ENCODE data around the gene CDKN1A.
"Not testable (repeated sequence)": the region's sequence is repeated elsewhere in the genome, so short reads cannot be mapped to it uniquely, and the experiment has no call there.

Gene CDKN1A

DNA sequence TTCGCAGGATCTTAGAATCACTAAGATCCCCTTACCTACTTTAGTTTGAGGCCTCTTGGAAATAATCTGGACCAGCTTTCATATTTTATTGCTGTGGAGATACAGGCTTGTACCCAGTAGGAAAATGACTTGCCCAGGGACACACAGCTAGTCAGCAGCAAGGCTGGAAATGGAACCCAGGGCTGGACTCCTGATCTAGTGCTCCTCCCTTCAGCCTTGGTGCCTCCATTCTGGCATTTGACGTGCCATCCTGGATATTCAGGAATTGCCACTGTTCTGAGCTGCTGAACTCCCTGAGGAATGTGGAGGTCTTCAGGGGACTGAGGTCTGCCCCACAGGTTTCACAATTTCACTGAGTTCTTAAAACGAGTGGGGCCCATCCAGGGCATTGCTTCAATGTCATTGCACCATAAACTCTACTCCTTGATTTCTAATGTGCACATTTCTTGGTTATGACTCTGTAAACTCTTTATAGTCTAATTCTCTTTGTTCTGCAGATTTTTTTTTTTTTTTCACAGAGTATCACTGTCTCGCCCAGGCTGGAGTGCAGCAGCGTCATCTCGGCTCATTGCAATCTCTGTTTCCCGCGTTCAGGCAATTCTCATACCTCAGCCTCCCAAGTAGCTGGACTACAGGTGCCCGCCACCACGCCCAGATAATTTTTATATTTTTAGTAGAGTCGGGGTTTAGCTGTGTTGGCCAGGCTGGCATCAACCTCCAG is 26.7 kb upstream of the CDKN1A start:
- Histone ChIP-seq H3K27me3 (ENCODE audit: insufficient read depth, low read depth) (no peaks in the 10 kb centered on the region), H3K4me2 (no peak overlapping the region), H3K79me2 (ENCODE audit: insufficient read depth, low read depth) (no peaks in the 10 kb centered on the region), H3K9ac (no peak overlapping the region), H3K27ac (no peak overlapping the region), H4K20me1 (ENCODE audit: insufficient read depth) (no peaks in the 10 kb centered on the region), H3K36me3 (ENCODE audit: insufficient read depth) (no peaks in the 10 kb centered on the region), H3K4me1 (ENCODE audit: low read depth, poor library complexity, severe bottlenecking) (no peaks in the 10 kb centered on the region), H2AFZ (ENCODE audit: low read depth) (no peak overlapping the region), H3K4me3 (IDR thresholded peaks at IDR 0.05; ENCODE audit: insufficient read depth, low read depth, low read length) (no peak overlapping the region)
- TF ChIP-seq, protein P1, sequence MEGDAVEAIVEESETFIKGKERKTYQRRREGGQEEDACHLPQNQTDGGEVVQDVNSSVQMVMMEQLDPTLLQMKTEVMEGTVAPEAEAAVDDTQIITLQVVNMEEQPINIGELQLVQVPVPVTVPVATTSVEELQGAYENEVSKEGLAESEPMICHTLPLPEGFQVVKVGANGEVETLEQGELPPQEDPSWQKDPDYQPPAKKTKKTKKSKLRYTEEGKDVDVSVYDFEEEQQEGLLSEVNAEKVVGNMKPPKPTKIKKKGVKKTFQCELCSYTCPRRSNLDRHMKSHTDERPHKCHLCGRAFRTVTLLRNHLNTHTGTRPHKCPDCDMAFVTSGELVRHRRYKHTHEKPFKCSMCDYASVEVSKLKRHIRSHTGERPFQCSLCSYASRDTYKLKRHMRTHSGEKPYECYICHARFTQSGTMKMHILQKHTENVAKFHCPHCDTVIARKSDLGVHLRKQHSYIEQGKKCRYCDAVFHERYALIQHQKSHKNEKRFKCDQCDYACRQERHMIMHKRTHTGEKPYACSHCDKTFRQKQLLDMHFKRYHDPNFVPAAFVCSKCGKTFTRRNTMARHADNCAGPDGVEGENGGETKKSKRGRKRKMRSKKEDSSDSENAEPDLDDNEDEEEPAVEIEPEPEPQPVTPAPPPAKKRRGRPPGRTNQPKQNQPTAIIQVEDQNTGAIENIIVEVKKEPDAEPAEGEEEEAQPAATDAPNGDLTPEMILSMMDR (conservative IDR thresholded peaks at IDR 0.05; ENCODE audit: low read depth, low read length), result no peak

DNA sequence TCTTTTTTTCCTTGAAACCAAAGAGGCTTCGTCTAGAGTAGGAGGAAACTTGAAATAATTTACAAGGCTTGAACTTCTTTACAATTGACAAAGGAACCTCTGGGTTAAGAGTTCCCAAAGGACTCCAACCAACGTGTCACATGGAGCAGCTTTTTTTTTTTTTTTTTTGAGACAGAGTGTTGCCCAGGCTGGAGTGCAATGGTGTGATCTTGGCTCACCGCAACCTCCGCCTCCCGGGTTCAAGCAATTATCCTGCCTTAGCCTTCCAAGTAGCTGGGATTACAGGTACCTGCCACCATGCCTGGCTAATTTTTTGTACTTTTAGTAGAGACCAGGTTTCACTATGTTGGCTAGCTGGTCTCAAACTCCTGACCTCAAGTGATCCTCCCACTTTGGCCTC is 24.0 kb upstream of the CDKN1A start:
- H4K20me1 ChIP-seq (ENCODE audit: insufficient read depth); H3K4me3 ChIP-seq (IDR thresholded peaks at IDR 0.05; ENCODE audit: insufficient read depth, low read depth, low read length); H3K4me1 ChIP-seq (ENCODE audit: low read depth, poor library complexity, severe bottlenecking); H3K27ac ChIP-seq; H2AFZ ChIP-seq (ENCODE audit: low read depth); H3K4me2 ChIP-seq; H3K36me3 ChIP-seq (ENCODE audit: insufficient read depth); H3K9ac ChIP-seq; H3K27me3 ChIP-seq (ENCODE audit: insufficient read depth, low read depth); H3K79me2 ChIP-seq (ENCODE audit: insufficient read depth, low read depth): not testable (repeated sequence)

DNA sequence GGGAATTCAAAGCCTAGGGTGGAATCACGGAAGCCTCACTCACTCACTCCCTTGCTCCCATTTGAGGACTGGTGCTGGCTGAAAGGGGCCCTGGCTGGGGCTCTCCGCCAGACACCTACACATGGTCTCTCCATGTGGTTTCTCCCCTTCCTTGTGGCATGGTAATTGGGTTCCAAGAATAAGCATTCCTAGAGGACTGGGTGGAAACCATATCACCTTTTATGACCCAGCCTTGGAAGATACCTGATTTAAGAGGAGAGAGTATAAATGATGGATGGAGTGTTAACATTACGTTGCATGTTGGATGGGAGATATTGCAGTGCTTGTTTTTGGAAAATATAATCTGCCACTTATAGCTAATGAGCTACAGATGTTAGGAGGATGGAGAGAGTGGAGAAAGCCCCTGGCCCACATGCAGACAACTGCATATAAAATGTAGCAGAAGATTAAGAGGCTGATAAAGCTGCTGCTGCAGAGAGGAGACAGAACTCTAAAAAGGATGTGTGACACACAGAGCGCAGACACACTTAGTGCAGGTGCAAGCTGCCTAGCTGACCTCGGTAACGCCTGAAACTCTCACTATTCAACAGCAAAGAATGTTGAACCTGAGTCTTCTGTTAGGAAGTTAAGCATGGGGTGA is 23.3 kb upstream of the CDKN1A start:
- H3K4me1 ChIP-seq (ENCODE audit: low read depth, poor library complexity, severe bottlenecking), result no peaks in the 10 kb centered on the region

DNA sequence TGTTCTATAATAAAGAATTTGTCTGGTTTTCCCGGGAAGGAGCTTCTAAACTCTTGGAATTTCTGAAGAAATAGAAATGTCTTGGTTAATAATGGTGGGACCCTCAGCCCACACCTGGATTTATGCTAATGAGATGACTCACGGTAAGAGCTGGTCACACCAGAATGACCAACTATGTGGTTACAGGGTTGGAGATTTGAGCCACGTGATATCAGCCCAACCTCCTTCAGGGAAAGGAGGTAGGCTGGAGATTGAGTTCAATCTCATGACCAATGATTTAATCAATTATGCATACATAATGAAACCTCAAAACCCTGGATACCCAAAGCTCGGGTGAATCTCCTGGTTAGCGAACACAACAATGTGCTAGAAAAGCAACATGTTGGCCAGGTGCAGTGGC is 22.1 kb upstream of the CDKN1A start:
- Histone ChIP-seq H2AFZ (ENCODE audit: low read depth) (no peak overlapping the region), H3K36me3 (ENCODE audit: insufficient read depth) (no peaks in the 10 kb centered on the region), H3K4me2 (no peak overlapping the region), H3K79me2 (ENCODE audit: insufficient read depth, low read depth) (no peaks in the 10 kb centered on the region), H3K27me3 (ENCODE audit: insufficient read depth, low read depth) (no peaks in the 10 kb centered on the region), H3K4me1 (ENCODE audit: low read depth, poor library complexity, severe bottlenecking) (no peaks in the 10 kb centered on the region), H3K4me3 (IDR thresholded peaks at IDR 0.05; ENCODE audit: insufficient read depth, low read depth, low read length) (no peak overlapping the region), H3K9ac (no peak overlapping the region), H3K27ac (no peak overlapping the region), H4K20me1 (ENCODE audit: insufficient read depth) (no peaks in the 10 kb centered on the region)
- TF ChIP-seq, protein P1 (conservative IDR thresholded peaks at IDR 0.05; ENCODE audit: low read depth, low read length), result no peak

More for the DNA sequence above, 23.3 kb upstream of the CDKN1A start:
- Histone ChIP-seq H4K20me1 (ENCODE audit: insufficient read depth) (no peaks in the 10 kb centered on the region), H3K4me3 (IDR thresholded peaks at IDR 0.05; ENCODE audit: insufficient read depth, low read depth, low read length) (no peak overlapping the region), H3K9ac (no peak overlapping the region), H3K79me2 (ENCODE audit: insufficient read depth, low read depth) (no peaks in the 10 kb centered on the region), H3K4me2 (no peak overlapping the region), H2AFZ (ENCODE audit: low read depth) (no peak overlapping the region), H3K27me3 (ENCODE audit: insufficient read depth, low read depth) (no peaks in the 10 kb centered on the region), H3K36me3 (ENCODE audit: insufficient read depth) (no peaks in the 10 kb centered on the region), H3K27ac (no peak overlapping the region)
- TF ChIP-seq, protein P1 (conservative IDR thresholded peaks at IDR 0.05; ENCODE audit: low read depth, low read length), result no peak

DNA sequence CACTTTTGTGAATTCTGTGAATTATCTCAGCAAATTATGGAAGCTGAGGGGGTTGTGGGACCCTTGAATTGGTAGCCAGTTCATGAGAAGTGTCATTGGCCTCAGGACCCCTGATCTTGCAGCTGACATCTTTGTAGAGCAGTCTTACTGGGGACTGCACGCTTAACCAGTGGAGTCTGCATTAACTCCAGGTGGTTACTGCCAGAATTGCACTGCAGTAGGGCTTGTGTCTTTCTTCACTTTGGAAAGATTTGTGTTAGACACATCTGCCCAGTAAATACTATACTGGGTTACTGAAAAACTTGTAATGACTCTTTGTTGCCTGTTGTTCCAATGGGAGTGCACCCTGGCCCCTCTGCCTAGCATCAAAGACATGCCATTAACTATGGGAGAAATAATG is 21.2 kb upstream of the CDKN1A start:
- TF ChIP-seq, protein P1 (conservative IDR thresholded peaks at IDR 0.05; ENCODE audit: low read depth, low read length), result no peak
- Histone ChIP-seq H3K79me2 (ENCODE audit: insufficient read depth, low read depth) (no peaks in the 10 kb centered on the region), H3K9ac (no peak overlapping the region), H3K4me3 (IDR thresholded peaks at IDR 0.05; ENCODE audit: insufficient read depth, low read depth, low read length) (no peak overlapping the region), H3K4me2 (no peak overlapping the region), H3K27me3 (ENCODE audit: insufficient read depth, low read depth) (no peaks in the 10 kb centered on the region), H3K27ac (no peak overlapping the region), H2AFZ (ENCODE audit: low read depth) (no peak overlapping the region), H3K4me1 (ENCODE audit: low read depth, poor library complexity, severe bottlenecking) (no peaks in the 10 kb centered on the region), H4K20me1 (ENCODE audit: insufficient read depth) (no peaks in the 10 kb centered on the region), H3K36me3 (ENCODE audit: insufficient read depth) (no peaks in the 10 kb centered on the region)
